Stimulated activated CD4-positive, alpha-beta T cell treated with anti-CD3 and anti-CD28 coated beads, Interleukin-15, amount 100 ng/mL, for 24 hours (primary cell): ENCODE data around the gene SYNE2.
A peak's percentile ranks its signal among the peaks of the same experiment; 100 is the strongest.

Source experiments
- DNase-seq: peaks from one replicate; pipeline ENCODE4 v3.0.0-alpha.2; 2020

The SYNE2 gene

GRCh38 chr14:63909984-63910383 lies 57.2 kb downstream of the SYNE2 start:
- no peak for DNase-seq

GRCh38 chr14:63910583-63911363 lies 58.0 kb downstream of the SYNE2 start:
- DNase-seq, result peak; percentile 9

- DNase-seq, result no peak
Observed at GRCh38 chr14:63911404-63911803, 58.6 kb downstream of the SYNE2 start.

- no peak for DNase-seq
Observed at GRCh38 chr14:63912286-63912685, 59.5 kb downstream of the SYNE2 start.

GRCh38 chr14:63918411-63918810 lies 65.6 kb downstream of the SYNE2 start:
- no peak for DNase-seq

- no peak for DNase-seq
Observed at GRCh38 chr14:63922696-63923421, 70.1 kb downstream of the SYNE2 start.

GRCh38 chr14:63923422-63923752 lies 70.6 kb downstream of the SYNE2 start:
- DNase-seq, result no peak

- DNase-seq, result no peak
Observed at GRCh38 chr14:63924375-63924774, 71.6 kb downstream of the SYNE2 start.

GRCh38 chr14:63926641-63927040 lies 73.8 kb downstream of the SYNE2 start:
- no peak for DNase-seq

- no peak for DNase-seq
Observed at GRCh38 chr14:63928744-63929174, 76.0 kb downstream of the SYNE2 start.

GRCh38 chr14:63933110-63933509 lies 80.3 kb downstream of the SYNE2 start:
- no peak for DNase-seq

GRCh38 chr14:63933711-63934110 lies 80.9 kb downstream of the SYNE2 start:
- DNase-seq, result no peak

- DNase-seq, result no peak
Observed at GRCh38 chr14:63938198-63939005, 85.6 kb downstream of the SYNE2 start.

GRCh38 chr14:63939006-63939270 lies 86.1 kb downstream of the SYNE2 start:
- no peak for DNase-seq

GRCh38 chr14:63940387-63940786 lies 87.6 kb downstream of the SYNE2 start:
- DNase-seq, result no peak

- DNase-seq, result no peak
Observed at GRCh38 chr14:63941023-63941422, 88.2 kb downstream of the SYNE2 start.

GRCh38 chr14:63949696-63950095 lies 96.9 kb downstream of the SYNE2 start:
- no peak for DNase-seq

GRCh38 chr14:63951021-63951420 lies 98.2 kb downstream of the SYNE2 start:
- DNase-seq, result no peak

- no peak for DNase-seq
Observed at GRCh38 chr14:63951429-63951828, 98.6 kb downstream of the SYNE2 start.

GRCh38 chr14:63952053-63952932 lies 99.5 kb downstream of the SYNE2 start:
- DNase-seq, result no peak

- no peak for DNase-seq
Observed at GRCh38 chr14:63952933-63953437, 100.2 kb downstream of the SYNE2 start.

- no peak for DNase-seq
Observed at GRCh38 chr14:63956326-63956725, 103.5 kb downstream of the SYNE2 start.
